GM23338 (cell line): Measurements from ENCODE around the gene CD4. TPM values are rescaled to one million over a fixed set of nuclear protein-coding genes. Genes with fewer than 3 reads are reported as not detected.

Experiments used
- ATAC-seq: fragments of 200-7000 bp; cut with Tn5 transposase; 3 replicates; pipeline ENCODE4 v1.9.1; 2020
- DNase-seq: peaks from one replicate; pipeline ENCODE4 v3.0.0-alpha.2; 2015; ENCODE audit warnings: low spot score
- H2AFZ ChIP-seq: fragments of 200-600 bp; sonication (generic); 2 replicates; pipeline ENCODE4 v1.8.0; 2016; ENCODE audit warnings: antibody characterized with exemption, mild to moderate bottlenecking, moderate library complexity
- H3F3A ChIP-seq: fragments of 200-600 bp; sonication (generic); replicated peaks from 2 replicates; pipeline ENCODE4 v1.8.0; 2017; ENCODE audit warnings: antibody characterized with exemption, mixed run types, low read depth
- H3K27ac ChIP-seq: fragments of 200-600 bp; sonication (generic); 2 replicates; pipeline ENCODE4 v1.6.1; 2016; ENCODE audit warnings: low read depth
- H3K27me3 ChIP-seq: fragments of 200-600 bp; sonication (generic); 2 replicates; pipeline ENCODE4 v1.8.0; 2016; ENCODE audit warnings: mild to moderate bottlenecking, mixed run types, moderate library complexity; ENCODE audit not compliant: insufficient read depth
- H3K36me3 ChIP-seq: fragments of 200-600 bp; sonication (generic); 2 replicates; pipeline ENCODE4 v1.8.0; 2016; ENCODE audit warnings: mild to moderate bottlenecking; ENCODE audit not compliant: insufficient read depth
- H3K4me1 ChIP-seq: fragments of 200-600 bp; sonication (generic); 2 replicates; pipeline ENCODE4 v1.8.0; 2016; ENCODE audit warnings: mild to moderate bottlenecking, moderate library complexity; ENCODE audit not compliant: insufficient read depth
- H3K4me2 ChIP-seq: fragments of 200-600 bp; sonication (generic); 2 replicates; pipeline ENCODE4 v1.7.1; 2017; ENCODE audit warnings: mixed run types
- H3K4me3 ChIP-seq: fragments of 200-600 bp; sonication (generic); 2 replicates; pipeline ENCODE4 v1.6.1; 2016; ENCODE audit warnings: mixed run types
- H3K79me2 ChIP-seq: fragments of 200-600 bp; sonication (generic); replicated peaks from 2 replicates; pipeline ENCODE4 v1.8.0; 2017; ENCODE audit warnings: mild to moderate bottlenecking; ENCODE audit not compliant: insufficient read depth
- H3K9me2 ChIP-seq: fragments of 200-600 bp; sonication (generic); 2 replicates; pipeline ENCODE4 v1.8.0; 2017; ENCODE audit not compliant: insufficient read depth
- H4K20me1 ChIP-seq: fragments of 200-600 bp; sonication (generic); replicated peaks from 2 replicates; pipeline ENCODE4 v1.8.0; 2017; ENCODE audit warnings: mild to moderate bottlenecking; ENCODE audit not compliant: insufficient read depth
- H3K27ac Mint-ChIP-seq: 2 replicates; pipeline ENCODE4 v1.8.0; 2020; ENCODE audit warnings: inconsistent platforms, mild to moderate bottlenecking, moderate library complexity, mixed read lengths
- H3K27me3 Mint-ChIP-seq: 3 replicates; pipeline ENCODE4 v1.8.0; 2022; ENCODE audit warnings: low read depth, mild to moderate bottlenecking, moderate library complexity, mixed read lengths, inconsistent platforms; ENCODE audit not compliant: insufficient read depth, poor library complexity
- H3K36me3 Mint-ChIP-seq: 3 replicates; pipeline ENCODE4 v1.8.0; 2021; ENCODE audit warnings: low read depth, mild to moderate bottlenecking, inconsistent platforms, moderate library complexity, mixed read lengths
- H3K4me1 Mint-ChIP-seq: 3 replicates; pipeline ENCODE4 v1.8.0; 2020; ENCODE audit warnings: mild to moderate bottlenecking, inconsistent platforms, mixed read lengths
- H3K4me3 Mint-ChIP-seq: 3 replicates; pipeline ENCODE4 v1.8.0; 2021; ENCODE audit warnings: moderate library complexity, mild to moderate bottlenecking, inconsistent platforms, mixed read lengths
- H3K9me3 Mint-ChIP-seq: 3 replicates; pipeline ENCODE4 v1.8.0; 2020; ENCODE audit warnings: moderate library complexity, mild to moderate bottlenecking, inconsistent platforms, mixed read lengths
- EZH2 ChIP-seq: fragments of 200-600 bp; sonication (generic); IDR thresholded peaks from one replicate; pipeline ENCODE4 v1.8.0; 2017; ENCODE audit warnings: antibody characterized with exemption, mild to moderate bottlenecking, low read depth; ENCODE audit not compliant: unreplicated experiment
- EZH2phosphoT487 ChIP-seq: fragments of 200-600 bp; sonication (generic); IDR thresholded peaks from one replicate; pipeline ENCODE4 v1.8.1; 2018; ENCODE audit warnings: antibody characterized with exemption; ENCODE audit not compliant: unreplicated experiment
- JUNB ChIP-seq: IDR thresholded peaks from one replicate; pipeline ENCODE4 v1.6.1; 2016; ENCODE audit warnings: antibody characterized with exemption; ENCODE audit not compliant: unreplicated experiment
- NANOG ChIP-seq: IDR thresholded peaks from 2 replicates; pipeline ENCODE4 v1.6.1; 2016; ENCODE audit warnings: antibody characterized with exemption, borderline replicate concordance
- POLR2AphosphoS5 ChIP-seq: IDR thresholded peaks from 2 replicates; pipeline ENCODE4 v1.6.1; 2016; ENCODE audit warnings: antibody characterized with exemption, low read depth
- STAT1 ChIP-seq: IDR thresholded peaks from one replicate; pipeline ENCODE4 v1.6.1; 2016; ENCODE audit warnings: antibody characterized with exemption; ENCODE audit not compliant: unreplicated experiment
- ZNF114 ChIP-seq: fragments of 250-450 bp; sonication (Bioruptor Pico); IDR thresholded peaks from 2 replicates; pipeline ENCODE4 v1.5.0; 2020; ENCODE audit warnings: mild to moderate bottlenecking, moderate library complexity
- ZNF331 ChIP-seq: fragments of 250-450 bp; sonication (Bioruptor Pico); IDR thresholded peaks from 2 replicates; pipeline ENCODE4 v1.5.0; 2020; ENCODE audit warnings: low read depth, mild to moderate bottlenecking, moderate library complexity
- polyA plus RNA-seq: library from polyadenylated mRNA; unstranded; fragments of >200 nt; fragmentation: Nextera tagmentation; extraction: Ambion mirVana; gene quantifications from 2 replicates; pipeline ENCODE4 v1.2.1, GENCODE V29; 2016
- total RNA-seq: library from RNA; depleted of rRNA; stranded (reverse); fragments of >200 nt; shearing (Covaris generic); gene quantifications from 2 replicates; pipeline ENCODE4 v1.2.3, GENCODE V29; 2014
- TF ChIP-seq, protein P1 (sequence below): fragments of 250-450 bp; sonication (Bioruptor Pico); IDR thresholded peaks from 2 replicates; pipeline ENCODE4 v1.5.0; 2020; ENCODE audit warnings: mild to moderate bottlenecking, moderate library complexity
- TF ChIP-seq, protein P2 (sequence below): IDR thresholded peaks from 2 replicates; pipeline ENCODE4 v1.6.1; 2016; ENCODE audit warnings: antibody characterized with exemption
- TF ChIP-seq, protein P3 (sequence below), 2 experiments: fragments of 200-600 bp in 1 of 2; sonication (generic) in 1 of 2; conservative IDR thresholded peaks; 2 replicates each; pipeline versions ENCODE4 v1.5.1 to v1.6.1; 2016 to 2017; ENCODE audit warnings: antibody characterized with exemption in 2 of 2, low read depth in 2 of 2, mild to moderate bottlenecking in 2 of 2, moderate library complexity in 1 of 2

CD4 gene
- total and polyA plus RNA-seq, 2 experiments from 2014 or later = 1.5 to 2.0 TPM

DNA sequence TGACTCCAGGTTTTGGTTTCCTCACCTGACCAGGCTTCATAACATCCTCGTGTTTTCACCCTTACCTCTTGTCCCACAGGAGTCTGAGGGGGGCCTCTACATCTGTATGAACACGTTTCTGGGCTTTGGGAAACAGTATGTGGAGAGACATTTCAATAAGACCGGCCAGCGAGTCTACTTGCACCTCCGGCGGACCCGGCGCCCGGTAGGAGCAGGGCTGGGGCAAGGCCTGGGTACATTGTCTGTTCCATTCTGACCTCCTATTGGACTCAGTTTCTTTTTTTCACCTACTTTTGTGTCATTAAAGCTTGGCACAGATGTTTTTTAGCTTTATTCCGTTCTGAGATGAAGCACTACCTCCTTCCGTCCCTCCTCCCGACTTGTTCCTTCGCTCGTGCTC, 66.0 kb downstream of the CD4 start:
- H3K36me3 ChIP-seq = peaks cover 19% of the 10 kb centered on the region
- H4K20me1 ChIP-seq = peaks cover 4% of the 10 kb centered on the region; the same call in 1 of the 2 replicates
- H3K27me3 ChIP-seq = no peaks in the 10 kb centered on the region
- H3K27me3 Mint-ChIP-seq = peaks cover 19% of the 10 kb centered on the region
- no peak overlapping the region for H3K4me2 ChIP-seq
- H3K79me2 ChIP-seq = peaks cover 32% of the 10 kb centered on the region
- no peak for ATAC-seq
- DNase-seq = no peak
- H3F3A ChIP-seq = peaks cover 11% of the 10 kb centered on the region; the same call in 1 of the 2 replicates
- H3K9me3 Mint-ChIP-seq = no peaks in the 10 kb centered on the region
- no peak overlapping the region for H3K27ac ChIP-seq
- H3K36me3 Mint-ChIP-seq = peaks cover 53% of the 10 kb centered on the region
- TF ChIP-seq JUNB (no peak), NANOG (no peak), POLR2AphosphoS5 (no peak), EZH2phosphoT487 (no peak), EZH2 (no peak), STAT1 (no peak), ZNF114 (CRISPR knock-in tag) (no peak), ZNF331 (no peak)
- TF ChIP-seq, protein P1, sequence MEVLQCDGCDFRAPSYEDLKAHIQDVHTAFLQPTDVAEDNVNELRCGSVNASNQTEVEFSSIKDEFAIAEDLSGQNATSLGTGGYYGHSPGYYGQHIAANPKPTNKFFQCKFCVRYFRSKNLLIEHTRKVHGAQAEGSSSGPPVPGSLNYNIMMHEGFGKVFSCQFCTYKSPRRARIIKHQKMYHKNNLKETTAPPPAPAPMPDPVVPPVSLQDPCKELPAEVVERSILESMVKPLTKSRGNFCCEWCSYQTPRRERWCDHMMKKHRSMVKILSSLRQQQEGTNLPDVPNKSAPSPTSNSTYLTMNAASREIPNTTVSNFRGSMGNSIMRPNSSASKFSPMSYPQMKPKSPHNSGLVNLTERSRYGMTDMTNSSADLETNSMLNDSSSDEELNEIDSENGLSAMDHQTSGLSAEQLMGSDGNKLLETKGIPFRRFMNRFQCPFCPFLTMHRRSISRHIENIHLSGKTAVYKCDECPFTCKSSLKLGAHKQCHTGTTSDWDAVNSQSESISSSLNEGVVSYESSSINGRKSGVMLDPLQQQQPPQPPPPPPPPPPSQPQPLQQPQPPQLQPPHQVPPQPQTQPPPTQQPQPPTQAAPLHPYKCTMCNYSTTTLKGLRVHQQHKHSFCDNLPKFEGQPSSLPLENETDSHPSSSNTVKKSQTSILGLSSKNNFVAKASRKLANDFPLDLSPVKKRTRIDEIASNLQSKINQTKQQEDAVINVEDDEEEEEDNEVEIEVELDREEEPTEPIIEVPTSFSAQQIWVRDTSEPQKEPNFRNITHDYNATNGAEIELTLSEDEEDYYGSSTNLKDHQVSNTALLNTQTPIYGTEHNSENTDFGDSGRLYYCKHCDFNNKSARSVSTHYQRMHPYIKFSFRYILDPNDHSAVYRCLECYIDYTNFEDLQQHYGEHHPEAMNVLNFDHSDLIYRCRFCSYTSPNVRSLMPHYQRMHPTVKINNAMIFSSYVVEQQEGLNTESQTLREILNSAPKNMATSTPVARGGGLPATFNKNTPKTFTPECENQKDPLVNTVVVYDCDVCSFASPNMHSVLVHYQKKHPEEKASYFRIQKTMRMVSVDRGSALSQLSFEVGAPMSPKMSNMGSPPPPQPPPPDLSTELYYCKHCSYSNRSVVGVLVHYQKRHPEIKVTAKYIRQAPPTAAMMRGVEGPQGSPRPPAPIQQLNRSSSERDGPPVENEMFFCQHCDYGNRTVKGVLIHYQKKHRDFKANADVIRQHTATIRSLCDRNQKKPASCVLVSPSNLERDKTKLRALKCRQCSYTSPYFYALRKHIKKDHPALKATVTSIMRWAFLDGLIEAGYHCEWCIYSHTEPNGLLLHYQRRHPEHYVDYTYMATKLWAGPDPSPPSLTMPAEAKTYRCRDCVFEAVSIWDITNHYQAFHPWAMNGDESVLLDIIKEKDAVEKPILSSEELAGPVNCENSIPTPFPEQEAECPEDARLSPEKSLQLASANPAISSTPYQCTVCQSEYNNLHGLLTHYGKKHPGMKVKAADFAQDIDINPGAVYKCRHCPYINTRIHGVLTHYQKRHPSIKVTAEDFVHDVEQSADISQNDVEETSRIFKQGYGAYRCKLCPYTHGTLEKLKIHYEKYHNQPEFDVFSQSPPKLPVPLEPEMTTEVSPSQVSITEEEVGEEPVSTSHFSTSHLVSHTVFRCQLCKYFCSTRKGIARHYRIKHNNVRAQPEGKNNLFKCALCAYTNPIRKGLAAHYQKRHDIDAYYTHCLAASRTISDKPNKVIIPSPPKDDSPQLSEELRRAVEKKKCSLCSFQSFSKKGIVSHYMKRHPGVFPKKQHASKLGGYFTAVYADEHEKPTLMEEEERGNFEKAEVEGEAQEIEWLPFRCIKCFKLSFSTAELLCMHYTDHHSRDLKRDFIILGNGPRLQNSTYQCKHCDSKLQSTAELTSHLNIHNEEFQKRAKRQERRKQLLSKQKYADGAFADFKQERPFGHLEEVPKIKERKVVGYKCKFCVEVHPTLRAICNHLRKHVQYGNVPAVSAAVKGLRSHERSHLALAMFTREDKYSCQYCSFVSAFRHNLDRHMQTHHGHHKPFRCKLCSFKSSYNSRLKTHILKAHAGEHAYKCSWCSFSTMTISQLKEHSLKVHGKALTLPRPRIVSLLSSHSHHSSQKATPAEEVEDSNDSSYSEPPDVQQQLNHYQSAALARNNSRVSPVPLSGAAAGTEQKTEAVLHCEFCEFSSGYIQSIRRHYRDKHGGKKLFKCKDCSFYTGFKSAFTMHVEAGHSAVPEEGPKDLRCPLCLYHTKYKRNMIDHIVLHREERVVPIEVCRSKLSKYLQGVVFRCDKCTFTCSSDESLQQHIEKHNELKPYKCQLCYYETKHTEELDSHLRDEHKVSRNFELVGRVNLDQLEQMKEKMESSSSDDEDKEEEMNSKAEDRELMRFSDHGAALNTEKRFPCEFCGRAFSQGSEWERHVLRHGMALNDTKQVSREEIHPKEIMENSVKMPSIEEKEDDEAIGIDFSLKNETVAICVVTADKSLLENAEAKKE = no peak
- TF ChIP-seq, protein P2, sequence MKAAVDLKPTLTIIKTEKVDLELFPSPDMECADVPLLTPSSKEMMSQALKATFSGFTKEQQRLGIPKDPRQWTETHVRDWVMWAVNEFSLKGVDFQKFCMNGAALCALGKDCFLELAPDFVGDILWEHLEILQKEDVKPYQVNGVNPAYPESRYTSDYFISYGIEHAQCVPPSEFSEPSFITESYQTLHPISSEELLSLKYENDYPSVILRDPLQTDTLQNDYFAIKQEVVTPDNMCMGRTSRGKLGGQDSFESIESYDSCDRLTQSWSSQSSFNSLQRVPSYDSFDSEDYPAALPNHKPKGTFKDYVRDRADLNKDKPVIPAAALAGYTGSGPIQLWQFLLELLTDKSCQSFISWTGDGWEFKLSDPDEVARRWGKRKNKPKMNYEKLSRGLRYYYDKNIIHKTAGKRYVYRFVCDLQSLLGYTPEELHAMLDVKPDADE = no peak
- TF ChIP-seq, protein P3, sequence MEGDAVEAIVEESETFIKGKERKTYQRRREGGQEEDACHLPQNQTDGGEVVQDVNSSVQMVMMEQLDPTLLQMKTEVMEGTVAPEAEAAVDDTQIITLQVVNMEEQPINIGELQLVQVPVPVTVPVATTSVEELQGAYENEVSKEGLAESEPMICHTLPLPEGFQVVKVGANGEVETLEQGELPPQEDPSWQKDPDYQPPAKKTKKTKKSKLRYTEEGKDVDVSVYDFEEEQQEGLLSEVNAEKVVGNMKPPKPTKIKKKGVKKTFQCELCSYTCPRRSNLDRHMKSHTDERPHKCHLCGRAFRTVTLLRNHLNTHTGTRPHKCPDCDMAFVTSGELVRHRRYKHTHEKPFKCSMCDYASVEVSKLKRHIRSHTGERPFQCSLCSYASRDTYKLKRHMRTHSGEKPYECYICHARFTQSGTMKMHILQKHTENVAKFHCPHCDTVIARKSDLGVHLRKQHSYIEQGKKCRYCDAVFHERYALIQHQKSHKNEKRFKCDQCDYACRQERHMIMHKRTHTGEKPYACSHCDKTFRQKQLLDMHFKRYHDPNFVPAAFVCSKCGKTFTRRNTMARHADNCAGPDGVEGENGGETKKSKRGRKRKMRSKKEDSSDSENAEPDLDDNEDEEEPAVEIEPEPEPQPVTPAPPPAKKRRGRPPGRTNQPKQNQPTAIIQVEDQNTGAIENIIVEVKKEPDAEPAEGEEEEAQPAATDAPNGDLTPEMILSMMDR (conservative IDR thresholded peaks at IDR 0.05; ENCODE audit: low read depth in 2 of 2) = no peak
- H2AFZ ChIP-seq = no peak overlapping the region
- H3K9me2 ChIP-seq = no peaks in the 10 kb centered on the region
- peaks cover 13% of the 10 kb centered on the region for H3K4me1 Mint-ChIP-seq
- no peak overlapping the region; the same call in 1 of the 2 replicates for H3K27ac Mint-ChIP-seq
- no peak overlapping the region for H3K4me3 ChIP-seq
- no peak overlapping the region for H3K4me3 Mint-ChIP-seq
- H3K4me1 ChIP-seq = peaks cover 16% of the 10 kb centered on the region
